ENCODE results near the gene PYGO1.

PYGO1 gene

GRCh38 chr15:55498109-55498938 is 89.8 kb downstream of the PYGO1 start:
- 0 out of 2 replicates have a peak, but pooled peaks have one; percentile 31 for TF ChIP-seq ZFP3 (CRISPR knock-in tag; IDR thresholded peaks at IDR 0.05)
- ATAC-seq = peak; percentile 99

- no peak for ATAC-seq
- TF ChIP-seq PPARA (CRISPR knock-in tag; IDR thresholded peaks at IDR 0.05; ENCODE audit: borderline replicate concordance) = no peak
These were observed 91.4 kb downstream of the PYGO1 start for GRCh38 chr15:55496716-55497115.

- TF ChIP-seq ZFP3 (CRISPR knock-in tag; IDR thresholded peaks at IDR 0.05) = no peak
- no peak for TF ChIP-seq PATZ1 (CRISPR knock-in tag; IDR thresholded peaks at IDR 0.05; ENCODE audit: borderline replicate concordance)
- TF ChIP-seq GLIS3 (CRISPR knock-in tag; IDR thresholded peaks at IDR 0.05) = no peak
- no peak for TF ChIP-seq SNAI2 (CRISPR knock-in tag; IDR thresholded peaks at IDR 0.05)
- TF ChIP-seq OSR1 (CRISPR knock-in tag; IDR thresholded peaks at IDR 0.05) = no peak
- TF ChIP-seq CSRNP3 (CRISPR knock-in tag; IDR thresholded peaks at IDR 0.05) = no peak
- TF ChIP-seq ZNF8 (CRISPR knock-in tag; IDR thresholded peaks at IDR 0.05) = no peak
- TF ChIP-seq ISL1 (CRISPR knock-in tag; IDR thresholded peaks at IDR 0.05) = no peak
- TF ChIP-seq PPARA (CRISPR knock-in tag; IDR thresholded peaks at IDR 0.05; ENCODE audit: borderline replicate concordance) = no peak
- TF ChIP-seq ZNF70 (CRISPR knock-in tag; IDR thresholded peaks at IDR 0.05) = no peak
- no peak for TF ChIP-seq CREB5 (CRISPR knock-in tag; IDR thresholded peaks at IDR 0.05; ENCODE audit: low read depth)
- TF ChIP-seq TSHZ2 (CRISPR knock-in tag; IDR thresholded peaks at IDR 0.05) = no peak
- TF ChIP-seq RARB (CRISPR knock-in tag; IDR thresholded peaks at IDR 0.05) = no peak
- TF ChIP-seq BACH2 (CRISPR knock-in tag; IDR thresholded peaks at IDR 0.05; ENCODE audit: borderline replicate concordance) = no peak
- TF ChIP-seq TCF4 (CRISPR knock-in tag; IDR thresholded peaks at IDR 0.05; ENCODE audit: borderline replicate concordance) = no peak
- no peak for ATAC-seq
These were observed 93.2 kb downstream of the PYGO1 start for GRCh38 chr15:55494931-55495330.

GRCh38 chr15:55488952-55489600 is 99.1 kb downstream of the PYGO1 start:
- peak; percentile 79 for ATAC-seq
